Tibial nerve (tissue), 4 donors: Measurements from ENCODE around the gene CMSS1. TPM values are rescaled to one million over a fixed set of nuclear protein-coding genes. Genes with fewer than 3 reads are reported as not detected.

Experiments
- DNase-seq, 2 donors: peaks; one replicate each; pipeline ENCODE4 v3.0.0-alpha.2; 2019; ENCODE audit warnings: low spot score in 2 of 2
- H3K27ac ChIP-seq, 4 donors: fragments of 200-600 bp; sonication (generic) in 3 of 4; one replicate each; pipeline ENCODE4 v1.5.1; 2017 to 2019; ENCODE audit warnings: mild to moderate bottlenecking in 1 of 4
- H3K27me3 ChIP-seq, 2 donors: fragments of 200-600 bp; sonication (generic) in 1 of 2; one replicate each; pipeline versions ENCODE4 v1.5.1 to v1.6.0; 2017 to 2019
- H3K36me3 ChIP-seq, 3 donors: fragments of 200-600 bp; sonication (generic); one replicate each; pipeline ENCODE4 v1.5.1; 2018 to 2019
- H3K4me1 ChIP-seq, 4 donors: fragments of 200-600 bp; sonication (generic) in 3 of 4; one replicate each; pipeline ENCODE4 v1.5.1; 2017 to 2019
- H3K4me3 ChIP-seq, 4 donors: fragments of 200-600 bp; sonication (generic) in 3 of 4; one replicate each; pipeline ENCODE4 v1.5.1; 2017 to 2019; ENCODE audit warnings: mild to moderate bottlenecking in 1 of 4, moderate library complexity in 1 of 4
- H3K9me3 ChIP-seq, 4 donors: fragments of 200-600 bp; sonication (generic) in 3 of 4; one replicate each; pipeline ENCODE4 v1.5.1; 2017 to 2019
- CTCF ChIP-seq, 5 experiments: fragments of 200-600 bp in 3 of 5; fragments of 450-650 bp in 2 of 5; sonication (generic) in 3 of 5; IDR thresholded peaks; one replicate each; pipeline ENCODE4 v1.5.1; 2016 to 2019; ENCODE audit warnings: antibody characterized with exemption in 5 of 5, mild to moderate bottlenecking in 3 of 5, moderate library complexity in 2 of 5
- EP300 ChIP-seq, 2 donors: sonication (generic); formaldehyde crosslinking; IDR thresholded peaks; one replicate each; pipeline ENCODE4 v1.6.1; 2017; ENCODE audit warnings: antibody characterized with exemption in 2 of 2, mild to moderate bottlenecking in 1 of 2
- POLR2A ChIP-seq, 2 donors: fragments of 450-650 bp; IDR thresholded peaks; one replicate each; pipeline ENCODE4 v1.6.1; 2017; ENCODE audit warnings: antibody characterized with exemption in 2 of 2, mild to moderate bottlenecking in 2 of 2, moderate library complexity in 2 of 2
- WGBS, 2 donors: methylation state at CpG; one replicate each; pipeline ENCODE4 v1.1.5; 2018; 5-methylcytosine and 5-hydroxymethylcytosine counted together
- total RNA-seq, 4 donors: library from RNA; depleted of rRNA; stranded (reverse); fragments of >200 nt; gene quantifications; one replicate each; pipeline ENCODE4 v1.1.0, GENCODE V29; 2016

The CMSS1 gene
- total RNA-seq, 4 donors from 2014 or later: 5.5 to 29.1 (median 15.7) TPM

- TF ChIP-seq CTCF (IDR thresholded peaks at IDR 0.05): no peak
- TF ChIP-seq POLR2A (IDR thresholded peaks at IDR 0.05): no peak
- TF ChIP-seq EP300 (IDR thresholded peaks at IDR 0.05): no peak
- Histone ChIP-seq H3K36me3 (peaks cover 0 to 60% (median 0%) of the 10 kb centered on the region in 3 donors), H3K27ac (no peak overlapping the region), H3K9me3 (no peaks in the 10 kb centered on the region), H3K4me3 (no peak overlapping the region), H3K27me3 (no peaks in the 10 kb centered on the region), H3K4me1 (peaks cover 0 to 7% (median 3%) of the 10 kb centered on the region in 4 donors)
- 72 to 79% methylated on average over 1 of the region's 1 CpG for WGBS, 2 donors
- no peak for DNase-seq
These were observed 356.3 kb downstream of the CMSS1 start for GRCh38 chr3:100173961-100174360.

DNA sequence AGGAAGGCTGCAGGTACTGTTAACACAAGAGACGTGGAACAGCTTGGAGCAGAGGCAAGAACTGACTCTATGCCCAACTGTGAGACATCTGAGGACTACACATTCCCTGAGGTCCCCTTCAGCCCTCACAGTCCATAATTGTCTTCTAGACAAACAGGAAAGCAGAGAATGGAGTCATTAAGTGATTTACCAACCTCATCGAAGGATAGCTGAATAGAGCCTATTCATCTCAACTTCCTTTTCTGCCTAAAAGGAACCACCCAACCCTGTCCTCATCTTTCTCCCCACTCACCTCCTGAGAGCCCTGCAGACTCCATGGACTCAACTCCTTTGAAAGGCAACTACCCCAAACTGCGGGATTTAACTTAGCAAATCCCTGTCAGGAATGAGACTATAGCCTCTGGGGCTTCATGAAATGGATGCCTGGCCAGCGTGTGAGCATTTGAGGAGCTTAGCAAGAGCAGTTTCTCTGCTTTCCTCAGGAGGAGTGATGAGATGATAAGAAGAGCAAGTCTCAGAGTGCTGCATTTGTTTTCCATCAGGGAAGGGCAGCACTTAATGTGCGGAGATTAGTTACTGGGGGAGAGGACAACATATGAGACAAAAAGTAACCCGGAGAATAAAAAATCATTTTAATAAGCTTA lies 358.1 kb downstream of the CMSS1 start:
- Histone ChIP-seq H3K4me3 (no peak overlapping the region), H3K27me3 (no peaks in the 10 kb centered on the region), H3K36me3 (peaks cover 0 to 75% (median 0%) of the 10 kb centered on the region in 3 donors), H3K4me1 (peaks cover 0 to 7% (median 0%) of the 10 kb centered on the region in 4 donors), H3K27ac (no peak overlapping the region), H3K9me3 (peaks cover 0 to 15% (median 4%) of the 10 kb centered on the region in 4 donors)
- TF ChIP-seq CTCF (IDR thresholded peaks at IDR 0.05) (no peak), EP300 (IDR thresholded peaks at IDR 0.05) (no peak), POLR2A (IDR thresholded peaks at IDR 0.05) (no peak)
- no peak for DNase-seq
- WGBS, 2 donors: 57 to 59% methylated on average over 6 of the region's 6 CpGs

DNA sequence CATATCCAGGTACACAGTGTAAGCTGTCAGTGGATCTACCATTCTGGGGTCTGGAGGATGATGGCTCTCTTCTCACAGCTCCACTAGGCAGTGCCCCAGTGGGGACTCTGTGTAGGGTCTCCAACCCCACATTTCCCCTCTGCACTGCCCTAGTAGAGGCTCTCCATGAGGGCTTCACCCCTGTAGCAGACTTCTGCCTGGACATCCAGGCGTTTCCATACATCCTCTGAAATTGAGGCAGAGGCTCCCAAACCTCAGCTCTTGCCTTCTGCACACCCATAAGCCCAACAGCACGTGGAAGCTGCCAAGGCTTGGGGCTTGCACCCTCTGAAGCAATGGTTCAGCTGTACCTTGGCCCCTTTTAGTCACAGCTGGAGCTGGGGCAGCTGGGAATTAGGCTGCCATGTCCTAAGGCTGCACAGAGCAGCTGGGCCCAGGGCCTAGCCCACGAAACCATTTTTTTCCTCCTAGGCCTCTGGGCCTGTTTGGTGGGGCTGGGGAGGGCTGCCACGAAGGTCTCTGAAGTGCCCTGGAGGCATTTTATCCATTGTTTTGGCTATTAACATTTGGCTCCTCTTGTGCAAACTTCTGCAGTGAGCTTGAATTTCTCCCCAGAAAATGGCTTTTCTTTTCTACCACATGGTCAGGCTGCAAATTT lies 362.2 kb downstream of the CMSS1 start:
- 92 to 97% methylated on average over 3 to 4 of the region's 4 CpGs for WGBS, 2 donors
- peaks cover 0 to 15% (median 4%) of the 10 kb centered on the region in 4 donors for H3K9me3 ChIP-seq
- peaks cover 0 to 50% (median 0%) of the 10 kb centered on the region in 3 donors for H3K36me3 ChIP-seq
- no peak for DNase-seq
- TF ChIP-seq EP300 (IDR thresholded peaks at IDR 0.05) (no peak), POLR2A (IDR thresholded peaks at IDR 0.05) (no peak), CTCF (IDR thresholded peaks at IDR 0.05) (no peak)
- no peak overlapping the region for H3K4me3 ChIP-seq
- no peak overlapping the region for H3K27ac ChIP-seq
- peaks cover 0 to 7% (median 0%) of the 10 kb centered on the region in 4 donors for H3K4me1 ChIP-seq
- no peaks in the 10 kb centered on the region for H3K27me3 ChIP-seq

DNA sequence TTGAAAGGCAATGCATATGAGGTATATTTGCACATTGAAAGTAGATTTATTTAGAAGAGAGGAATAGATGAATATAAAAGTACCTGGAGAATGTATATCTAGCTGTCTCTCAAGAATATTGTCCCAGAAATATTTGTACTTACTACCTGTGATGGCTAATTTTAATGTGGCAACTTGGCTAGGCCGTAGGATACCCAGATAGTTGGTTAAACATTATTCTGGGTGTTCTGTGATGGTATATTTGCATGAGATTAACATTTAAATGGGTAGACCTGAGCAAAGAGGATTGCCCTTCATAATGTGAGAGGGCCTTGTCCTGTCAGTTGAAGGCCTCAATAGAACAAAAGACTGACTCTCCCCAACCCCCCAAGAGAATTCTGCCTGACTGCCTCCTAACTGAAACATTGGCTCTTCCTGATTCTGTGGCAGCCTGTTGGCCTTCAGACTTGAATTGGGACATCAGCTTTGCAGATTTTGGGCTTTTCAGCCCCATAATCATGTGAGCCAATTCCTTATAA lies 366.0 kb downstream of the CMSS1 start:
- no peak for DNase-seq
- 96 to 100% methylated on average over 1 of the region's 1 CpG for WGBS, 2 donors
- TF ChIP-seq CTCF (IDR thresholded peaks at IDR 0.05): no peak
- no peak for TF ChIP-seq EP300 (IDR thresholded peaks at IDR 0.05)
- no peak for TF ChIP-seq POLR2A (IDR thresholded peaks at IDR 0.05)
- Histone ChIP-seq H3K27me3 (no peaks in the 10 kb centered on the region), H3K36me3 (peaks cover 0 to 18% (median 0%) of the 10 kb centered on the region in 3 donors), H3K4me3 (no peak overlapping the region), H3K9me3 (peaks cover 0 to 15% (median 4%) of the 10 kb centered on the region in 4 donors), H3K27ac (no peak overlapping the region), H3K4me1 (no peaks in the 10 kb centered on the region)
